ENCODE results near the gene ADAM11. TPM values are rescaled to one million over a fixed set of nuclear protein-coding genes. Genes with fewer than 3 reads are reported as not detected.

Gene ADAM11
- total and polyA plus RNA-seq, 2 of the 8 experiments (the other 6 are each of a cell fraction or from before 2014, with no cell fraction given): 2.3 to 2.9 TPM

- Histone ChIP-seq H2AFZ (ENCODE audit: low read length) (no peak overlapping the region), H2BK12ac (ENCODE audit: low read depth, low read length) (no peak overlapping the region), H2AK5ac (ENCODE audit: low read depth, low read length) (no peak overlapping the region), H3K27me3 (replicated peaks in 1 of 4; ENCODE audit: control insufficient read depth in 3 of 4, extremely low read depth in 1 of 4, insufficient read depth in 3 of 4, low read length in 3 of 4) (no peaks in the 10 kb centered on the region), H2BK120ac (replicated peaks; ENCODE audit: low read depth, low read length) (no peak overlapping the region), H3K36me3 (ENCODE audit: control insufficient read depth in 2 of 4, insufficient read depth in 4 of 4, low read length in 3 of 4) (peaks cover 10 to 30% (median 23%) of the 10 kb centered on the region in 4 experiments), H3K4me1 (replicated peaks in 1 of 4; ENCODE audit: control insufficient read depth in 3 of 4, insufficient read depth in 4 of 4, low read length in 3 of 4) (no peaks in the 10 kb centered on the region), H2BK20ac (ENCODE audit: low read length) (no peak overlapping the region), H3K23me2 (ENCODE audit: low read depth, low read length) (no peaks in the 10 kb centered on the region), H3K4ac (replicated peaks; ENCODE audit: insufficient read length, low read depth, low read length) (no peak overlapping the region), H4K20me1 (replicated peaks in 1 of 2; ENCODE audit: control insufficient read depth in 1 of 2, insufficient read depth in 2 of 2, low read length in 2 of 2) (peaks cover 24 to 25% of the 10 kb centered on the region in 2 experiments), H3K56ac (replicated peaks; ENCODE audit: insufficient read length, low read depth, low read length) (no peak overlapping the region), H4K5ac (ENCODE audit: insufficient read length, low read depth, low read length) (no peak overlapping the region), H3K27ac (ENCODE audit: low read depth, low read length) (no peak overlapping the region), H3K79me2 (ENCODE audit: control insufficient read depth in 1 of 2, insufficient read depth in 2 of 2, low read length in 2 of 2) (peaks cover 7 to 86% of the 10 kb centered on the region in 2 experiments; a peak in 3 of 4 replicates), H3K23ac (ENCODE audit: insufficient read length) (no peak overlapping the region), H3K9me3 (ENCODE audit: insufficient read depth in 2 of 2, low read depth in 1 of 2, low read length in 1 of 2) (no peaks in the 10 kb centered on the region), H4K91ac (replicated peaks; ENCODE audit: insufficient read length, low read length) (no peak overlapping the region), H3K4me3 (ENCODE audit: extremely low read depth in 1 of 4, insufficient read depth in 2 of 4, low read depth in 3 of 4, low read length in 4 of 4) (no peak overlapping the region), H3K14ac (ENCODE audit: insufficient read length) (no peak overlapping the region), H3K79me1 (ENCODE audit: low read depth, low read length) (peaks cover 5% of the 10 kb centered on the region), H2BK15ac (ENCODE audit: low read length) (no peak overlapping the region), H2BK5ac (ENCODE audit: low read depth, low read length) (no peak overlapping the region), H3K9ac (replicated peaks in 1 of 4; ENCODE audit: extremely low read depth in 1 of 4, low read depth in 3 of 4, low read length in 3 of 4) (no peak overlapping the region), H3K18ac (ENCODE audit: extremely low read depth, low read length) (no peak overlapping the region), H3K4me2 (ENCODE audit: insufficient read depth in 1 of 2, low read depth in 2 of 2, low read length in 2 of 2) (no peak overlapping the region), H4K8ac (ENCODE audit: extremely low read depth, insufficient read depth, low read length) (no peak overlapping the region)
- ChIA-PET POLR2A (ENCODE audit: partially characterized antibody) (interaction anchor here (0.9 kb wide), 1 partner anchor 13 kb away, joined by 4 read pairs; no protein-coding TSS in a partner anchor), CTCF (ENCODE audit: partially characterized antibody) (interaction anchor here (1.0 to 1.6 kb wide), 3 partner anchors 10 to 56 kb away, joined by 3 to 6 read pairs (median 4); no protein-coding TSS in a partner anchor)
- DNase-seq (ENCODE audit: low read depth in 1 of 2, low spot score in 2 of 2) (no peak), FAIRE-seq (no peak)
- 95% methylated on average over 4 of the region's 4 CpGs; no CpG with 5 or more reads in 1 of the 2 experiments for WGBS, 2 experiments (ENCODE audit: extremely low coverage in 1 of 2, insufficient coverage in 1 of 2, insufficient read length in 1 of 2, insufficient replicate concordance in 2 of 2, low coverage in 1 of 2, low lambda C conversion rate in 2 of 2, missing lambda C conversion rate in 1 of 2)
- TF ChIP-seq USF2 (IDR thresholded peaks at IDR 0.05; ENCODE audit: low read length): no peak
- TF ChIP-seq RXRA (IDR thresholded peaks at IDR 0.05; ENCODE audit: insufficient read depth, low read depth, low read length): no peak
- TF ChIP-seq NANOG (IDR thresholded peaks at IDR 0.05; ENCODE audit: insufficient read depth, low read depth, low read length, poor library complexity, severe bottlenecking): no peak
- no peak for TF ChIP-seq JUN (IDR thresholded peaks at IDR 0.05; ENCODE audit: low read depth, low read length)
- no peak for TF ChIP-seq E2F6 (IDR thresholded peaks at IDR 0.05)
- TF ChIP-seq CBX5 (IDR thresholded peaks at IDR 0.05; ENCODE audit: low read depth, low read length): no peak
- no peak for TF ChIP-seq RBBP5 (IDR thresholded peaks at IDR 0.05; ENCODE audit: borderline replicate concordance, low read depth, low read length)
Observed at GRCh38 chr17:44808156-44808555, 49.4 kb downstream of the ADAM11 start.

All from H1 (cell line).